Measurements from ENCODE around the gene RAP1A.
"Not testable (repeated sequence)": the region's sequence is repeated elsewhere in the genome, so short reads cannot be mapped to it uniquely, and the experiment has no call there.

The RAP1A gene

DNA sequence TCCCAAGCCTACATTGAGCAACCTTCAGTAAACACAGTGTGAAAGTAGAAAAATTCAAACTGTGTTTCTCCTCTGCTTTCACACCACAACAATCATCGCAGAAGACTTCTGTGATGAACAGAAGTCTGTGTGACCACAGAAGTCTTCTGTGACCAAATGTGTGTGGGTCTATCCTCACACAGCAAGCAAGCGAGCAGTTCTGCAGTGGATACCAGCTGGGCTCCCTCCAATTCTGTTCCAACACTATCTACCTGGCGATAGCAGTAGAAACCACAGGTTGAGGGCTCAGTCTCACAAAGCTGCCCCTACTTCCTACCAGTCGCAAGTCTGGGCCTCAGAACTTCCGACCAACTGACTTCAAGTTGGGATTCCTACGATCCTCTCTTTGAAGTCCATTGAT, 21.0 kb upstream of the RAP1A start:
- DNase-seq = no peak

DNA sequence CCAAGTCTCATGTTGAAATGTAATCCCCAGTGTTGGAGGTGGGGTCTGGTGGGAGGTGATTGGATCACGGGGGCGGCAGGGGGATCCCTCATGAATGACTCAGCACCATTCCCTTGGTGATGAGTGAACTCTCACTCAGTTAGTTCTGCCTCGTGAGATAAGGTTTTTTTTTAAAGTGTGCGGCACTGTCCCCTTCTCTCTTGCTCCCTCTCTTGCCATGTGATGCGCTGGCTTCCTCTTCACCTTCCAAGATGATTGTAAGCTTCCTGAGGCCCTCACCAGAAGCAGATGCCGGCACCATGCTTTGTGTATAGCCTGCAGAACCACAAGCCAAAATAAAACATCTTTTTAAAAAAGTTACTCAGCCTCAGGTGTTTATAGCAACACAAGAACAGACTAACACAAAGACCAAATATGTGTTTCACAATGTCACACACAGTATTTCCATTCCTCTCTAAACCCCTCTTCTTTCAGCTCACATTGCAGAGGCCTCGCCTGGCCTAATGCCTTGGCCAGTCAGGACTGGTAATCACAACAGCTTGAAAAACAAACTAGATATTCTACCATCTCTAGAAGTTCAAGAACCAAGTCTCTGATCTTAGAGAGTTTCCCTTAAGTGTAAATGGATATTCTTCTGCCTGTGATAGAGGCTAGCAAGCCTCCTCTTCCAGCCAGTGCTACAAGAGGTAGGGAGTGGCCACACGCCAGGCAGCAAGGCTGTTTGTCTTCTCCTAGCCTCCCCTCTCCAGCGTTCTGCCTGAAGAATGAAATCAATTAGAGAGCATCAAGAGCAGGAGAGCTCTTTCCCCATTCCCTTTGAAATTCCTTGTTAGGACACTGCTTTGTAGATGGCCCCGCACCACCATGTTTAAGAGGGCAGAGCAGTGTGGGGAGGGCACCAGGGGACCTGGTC, 19.6 kb upstream of the RAP1A start:
- DNase-seq = no peak

DNA sequence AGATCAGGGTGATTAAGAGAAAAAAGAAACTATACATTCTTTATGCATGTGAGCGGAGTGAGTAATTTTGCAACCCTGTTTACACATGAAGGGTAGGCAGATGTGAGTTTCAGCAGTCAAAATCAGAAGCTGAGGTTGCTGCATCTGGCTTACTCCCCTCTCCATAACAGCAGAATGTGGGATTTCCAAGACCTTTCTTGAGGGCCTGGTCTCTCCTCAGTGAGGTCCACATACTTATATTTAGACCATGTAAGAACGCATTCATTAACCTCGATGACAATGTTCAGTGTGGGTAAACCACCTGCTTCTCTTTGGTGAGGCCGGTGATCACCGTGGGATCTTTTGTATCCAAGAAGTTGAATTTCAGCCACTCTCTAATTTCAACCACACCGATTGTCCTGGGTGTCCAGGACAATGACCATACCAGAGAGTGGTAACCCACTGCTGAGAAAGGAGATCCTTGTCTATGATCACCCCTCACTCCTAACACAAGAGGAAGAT, 18.7 kb upstream of the RAP1A start:
- DNase-seq = no peak

DNA sequence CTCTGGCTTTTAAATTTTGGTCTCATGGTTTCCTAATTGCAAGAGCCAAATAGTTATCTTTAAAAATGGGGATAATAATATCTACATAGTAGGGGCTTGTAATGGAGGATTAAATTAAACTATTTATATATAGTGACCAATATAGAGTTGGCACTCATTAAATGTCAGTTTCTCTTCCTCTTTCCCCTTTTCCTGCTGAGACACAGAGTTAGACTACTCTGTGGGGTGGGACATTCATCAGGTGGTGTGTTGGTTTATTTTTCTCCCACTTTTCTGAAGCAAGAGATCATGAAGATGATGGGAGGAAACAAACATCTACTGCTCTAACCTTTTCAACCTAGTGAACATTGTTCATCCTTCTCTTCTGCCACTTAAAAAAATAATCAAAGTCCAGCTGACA, 17.3 kb upstream of the RAP1A start:
- DNase-seq = no peak

DNA sequence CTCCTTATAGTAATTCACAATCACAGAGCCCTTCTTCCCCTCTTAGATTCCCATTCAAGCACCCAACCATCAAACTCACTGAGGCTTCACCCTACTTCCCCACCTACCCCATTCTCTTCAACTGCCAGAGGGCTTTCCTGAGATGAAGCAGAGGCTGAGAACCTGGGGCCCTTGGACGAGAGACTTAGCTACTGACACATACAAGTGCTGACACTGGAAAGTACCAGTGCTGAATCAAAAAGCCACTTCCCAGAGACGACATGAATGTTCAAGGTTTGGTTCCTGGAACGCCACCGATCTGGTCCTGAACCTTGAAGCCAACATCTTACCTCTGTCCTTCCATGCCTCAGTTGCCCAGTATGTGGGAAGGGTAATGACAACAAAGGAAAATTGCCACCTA, 16.6 kb upstream of the RAP1A start:
- DNase-seq = no peak

DNA sequence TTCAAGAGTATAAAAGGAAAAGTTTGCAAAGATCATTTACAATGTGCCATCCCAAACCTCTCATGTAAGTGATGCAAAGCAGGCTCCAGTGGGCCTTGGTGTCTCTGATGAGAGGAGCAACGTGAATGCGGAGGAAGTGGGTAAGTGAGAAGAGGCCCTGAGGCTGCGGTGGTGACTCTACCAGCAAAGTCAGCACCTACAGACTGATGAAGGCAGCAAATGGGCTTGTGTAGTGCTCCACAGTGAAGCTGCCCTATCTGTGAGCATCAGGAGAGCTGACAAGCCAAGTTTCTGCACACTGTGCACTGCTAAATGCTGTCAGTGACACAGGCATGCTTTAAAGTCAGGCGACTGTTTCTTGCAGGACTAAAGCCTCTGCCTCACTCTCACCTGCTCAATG, 15.6 kb upstream of the RAP1A start:
- no peak for DNase-seq

DNA sequence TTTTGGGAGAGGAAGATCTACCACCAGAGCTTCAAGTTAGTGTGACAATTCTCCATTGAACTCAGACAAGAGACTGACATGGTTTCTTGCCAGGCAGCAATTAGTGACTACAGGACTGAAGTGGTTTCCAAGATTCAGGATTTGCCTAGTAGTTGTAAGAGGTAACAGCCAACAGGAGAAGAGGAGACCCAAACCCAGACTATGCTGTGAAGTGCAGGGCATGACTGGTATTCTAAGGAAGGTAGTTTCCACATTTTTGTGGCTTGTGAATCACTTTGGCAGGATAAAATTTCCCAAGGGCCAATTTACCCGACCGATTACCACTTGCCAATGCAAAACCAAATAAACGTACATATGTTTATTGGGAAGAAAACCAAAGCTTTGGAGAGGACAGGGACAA, 14.7 kb upstream of the RAP1A start:
- no peak for DNase-seq

DNA sequence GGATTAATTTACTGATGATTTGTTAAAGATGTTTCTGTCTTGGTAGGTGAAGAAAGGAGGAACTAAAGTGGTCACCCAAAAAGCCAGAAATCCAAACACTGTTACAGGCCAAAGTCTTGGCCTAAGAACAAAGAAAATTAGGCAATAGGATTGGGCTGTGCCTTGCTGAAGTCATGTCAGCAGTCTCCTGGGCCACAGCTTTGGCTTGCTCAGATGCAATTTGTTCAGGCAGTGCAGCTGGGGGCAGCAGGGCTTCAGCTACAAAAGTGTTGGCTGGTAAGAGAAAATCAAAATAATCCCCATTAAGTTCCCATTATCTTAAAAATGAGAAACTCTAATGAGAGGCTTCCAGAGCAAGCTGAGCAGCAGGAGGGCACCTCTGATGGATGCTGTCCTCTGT, 14.0 kb upstream of the RAP1A start:
- DNase-seq = no peak

DNA sequence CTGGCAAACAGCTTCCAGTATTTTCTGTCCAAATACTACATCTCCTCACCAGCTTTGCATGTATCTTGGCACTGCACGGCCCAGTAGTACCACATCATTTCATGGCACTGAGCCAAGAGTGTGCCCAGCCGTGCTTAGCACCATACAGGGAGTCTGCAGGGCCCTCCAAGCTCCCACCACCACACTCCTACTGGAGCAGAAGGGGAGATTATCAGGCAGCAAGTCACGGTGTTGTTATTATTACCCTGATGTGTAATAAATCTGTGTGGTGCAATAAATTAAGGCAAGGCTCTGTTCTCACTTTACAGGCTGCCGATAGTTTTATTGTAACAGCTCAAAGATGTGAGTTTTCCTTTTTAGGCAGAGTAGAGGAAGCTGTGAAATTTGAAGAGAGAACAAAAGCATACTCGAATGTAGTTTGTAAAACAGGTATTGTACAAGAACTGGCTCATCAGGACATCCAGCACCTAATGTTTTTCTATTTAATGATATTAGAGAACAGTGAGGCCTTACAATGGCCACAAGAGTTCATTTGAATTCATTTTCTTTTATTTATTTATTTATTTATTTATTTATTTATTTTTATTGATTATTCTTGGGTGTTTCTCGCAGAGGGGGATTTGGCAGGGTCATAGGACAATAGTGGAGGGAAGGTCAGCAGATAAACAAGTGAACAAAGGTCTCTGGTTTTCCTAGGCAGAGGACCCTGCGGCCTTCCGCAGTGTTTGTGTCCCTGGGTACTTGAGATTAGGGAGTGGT, 13.0 kb upstream of the RAP1A start:
- not testable (repeated sequence) for DNase-seq

DNA sequence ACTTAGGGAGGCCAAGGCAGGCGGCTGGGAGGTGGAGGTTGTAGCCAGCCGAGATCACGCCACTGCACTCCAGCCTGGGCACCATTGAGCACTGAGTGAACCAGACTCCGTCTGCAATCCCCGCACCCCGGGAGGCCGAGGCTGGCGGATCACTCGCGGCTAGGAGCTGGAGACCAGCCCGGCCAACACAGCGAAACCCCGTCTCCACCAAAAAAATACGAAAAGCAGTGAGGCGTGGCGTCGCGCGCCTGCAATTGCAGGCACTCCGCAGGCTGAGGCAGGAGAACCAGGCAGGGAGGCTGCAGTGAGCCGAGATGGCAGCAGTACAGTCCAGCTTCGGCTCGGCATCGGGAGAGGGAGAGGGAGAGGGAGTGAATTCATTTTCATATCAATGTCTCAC, 11.1 kb upstream of the RAP1A start:
- not testable (repeated sequence) for DNase-seq

DNA sequence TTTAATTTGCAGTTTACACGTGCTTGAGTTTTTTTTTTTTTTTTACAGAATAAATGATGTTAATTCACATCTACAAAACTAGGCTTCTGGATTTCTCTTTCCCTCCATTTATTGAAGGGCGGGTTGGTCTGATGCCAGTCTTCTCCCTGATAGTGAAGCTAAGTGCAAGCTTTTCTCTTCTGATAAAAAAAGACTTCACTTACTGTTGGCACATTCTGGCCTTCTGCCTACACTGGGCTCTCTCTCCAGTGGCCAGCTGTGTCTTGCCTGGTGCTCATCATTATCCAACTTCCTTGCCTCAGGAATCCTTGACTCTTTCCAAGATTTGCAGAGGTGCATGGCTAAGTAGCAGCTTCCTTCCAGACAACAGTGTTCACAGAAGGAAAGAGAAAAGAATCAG, 7.6 kb upstream of the RAP1A start:
- DNase-seq = no peak

DNA sequence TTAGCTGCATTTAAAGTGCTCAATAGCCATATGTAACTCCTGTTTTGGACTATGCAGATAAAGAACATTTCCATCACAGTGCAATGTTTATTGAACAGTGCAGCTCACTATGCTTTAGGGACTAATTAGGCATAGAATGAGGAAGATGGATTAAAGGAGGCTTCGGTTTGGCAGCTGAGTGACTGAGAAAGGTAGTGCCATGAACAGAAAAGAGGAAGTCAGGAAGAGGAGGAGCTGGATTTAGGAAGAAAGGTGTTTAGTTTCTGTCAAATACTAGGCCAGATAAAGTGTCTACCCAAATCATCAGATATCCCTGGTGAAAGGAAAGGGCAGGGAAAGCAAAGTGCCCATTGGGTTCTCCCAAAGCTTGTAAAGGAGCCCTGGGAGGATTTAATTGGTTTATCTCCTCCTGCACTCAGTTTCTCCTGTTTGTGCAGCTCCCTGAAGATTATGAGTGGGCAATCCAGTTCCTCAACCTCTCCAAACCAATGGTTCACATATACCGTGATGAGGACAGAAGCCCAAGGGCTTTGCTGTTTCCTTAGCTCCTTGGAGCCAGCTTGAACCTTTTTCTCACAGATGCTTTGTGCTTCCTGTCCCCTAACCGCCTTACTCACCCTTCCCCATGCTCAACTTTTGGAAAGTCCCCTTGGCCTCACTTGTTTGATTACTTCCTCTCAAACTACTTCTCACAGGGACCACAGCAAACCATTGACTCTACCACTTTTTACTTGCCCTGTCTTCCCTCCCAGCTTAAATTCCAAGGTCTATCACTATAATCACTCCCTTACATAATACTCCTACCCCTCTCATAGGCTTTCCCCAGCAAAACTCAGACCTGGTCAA, 3.5 kb upstream of the RAP1A start:
- DNase-seq = no peak

DNA sequence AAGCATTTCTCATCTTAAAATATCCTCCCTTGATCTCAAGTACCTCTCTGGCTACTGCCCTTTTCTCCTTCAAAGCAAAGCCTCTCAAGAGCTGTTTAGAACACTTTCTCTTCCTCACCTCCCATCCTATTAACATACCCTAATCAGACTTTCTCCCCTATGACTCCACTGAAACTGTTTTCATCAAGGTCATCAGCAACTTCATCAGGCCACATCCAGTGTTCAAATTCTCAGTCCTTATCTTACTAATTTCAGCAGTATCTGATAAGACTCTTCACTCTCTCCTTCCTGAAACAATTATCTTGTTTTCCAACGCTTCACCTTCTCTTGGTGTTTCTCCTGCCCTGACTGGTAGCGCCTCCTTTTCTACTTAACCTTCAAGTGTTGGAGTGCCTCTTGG, 1.5 kb upstream of the RAP1A start:
- DNase-seq = no peak

DNA sequence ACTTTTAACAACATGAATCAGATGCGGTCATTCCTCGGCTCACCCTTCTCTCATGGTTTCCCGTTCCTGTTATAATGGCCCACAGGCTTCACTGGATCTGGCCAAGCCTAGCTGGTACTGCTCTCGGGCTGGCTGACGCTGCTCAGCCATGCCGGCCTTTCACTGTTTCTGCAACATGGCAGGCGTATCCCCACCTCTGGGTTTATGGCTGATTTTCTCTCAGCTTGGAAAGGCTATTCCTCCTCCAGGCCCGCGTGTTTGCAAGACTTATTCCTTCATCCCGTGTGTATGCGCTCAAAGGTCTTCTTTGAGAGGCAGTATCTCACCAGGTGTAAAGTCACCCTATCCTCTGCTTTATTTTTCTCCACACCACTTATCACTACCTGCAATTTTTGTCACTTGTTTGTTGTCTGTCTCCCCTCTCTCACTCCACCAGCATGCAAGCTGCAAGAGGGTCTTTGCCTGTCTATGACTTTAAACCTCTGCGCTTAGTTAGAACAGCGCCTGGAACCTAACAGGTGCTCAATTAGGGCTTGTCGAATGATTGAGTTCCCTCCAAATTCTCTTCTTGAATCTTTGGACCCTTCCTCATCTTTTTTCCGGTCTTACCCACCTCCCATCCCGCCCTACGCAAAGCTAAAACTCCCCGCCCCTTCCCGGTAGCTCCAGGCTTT, 491 bp upstream of the RAP1A start:
- DNase-seq = no peak

DNA sequence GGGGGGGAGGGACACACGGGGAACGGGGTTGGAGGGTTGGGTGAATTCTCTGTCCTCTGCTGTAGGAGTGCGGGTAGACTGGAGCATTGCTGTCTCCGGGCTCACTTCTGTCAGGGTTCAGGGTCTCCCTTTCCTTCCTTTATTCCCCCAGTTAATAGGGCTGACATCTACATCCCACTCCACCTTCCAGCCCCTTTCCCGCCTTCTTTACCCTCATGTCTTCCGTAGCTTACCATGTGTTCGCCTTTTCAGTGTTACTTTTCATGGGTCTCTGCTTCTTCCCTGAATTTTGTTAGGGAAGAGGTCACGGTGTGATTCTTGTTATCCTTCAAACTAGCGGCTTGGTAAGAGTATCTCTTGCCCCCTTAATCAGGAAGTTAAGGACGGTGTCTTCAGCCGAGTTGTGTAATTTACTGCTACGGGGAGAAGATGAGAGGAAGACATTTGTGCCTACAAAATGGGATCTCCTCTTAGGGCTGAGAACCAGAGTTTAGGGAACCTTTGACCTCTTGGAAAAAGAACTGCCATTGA, 917 bp downstream of the RAP1A start:
- no peak for DNase-seq

DNA sequence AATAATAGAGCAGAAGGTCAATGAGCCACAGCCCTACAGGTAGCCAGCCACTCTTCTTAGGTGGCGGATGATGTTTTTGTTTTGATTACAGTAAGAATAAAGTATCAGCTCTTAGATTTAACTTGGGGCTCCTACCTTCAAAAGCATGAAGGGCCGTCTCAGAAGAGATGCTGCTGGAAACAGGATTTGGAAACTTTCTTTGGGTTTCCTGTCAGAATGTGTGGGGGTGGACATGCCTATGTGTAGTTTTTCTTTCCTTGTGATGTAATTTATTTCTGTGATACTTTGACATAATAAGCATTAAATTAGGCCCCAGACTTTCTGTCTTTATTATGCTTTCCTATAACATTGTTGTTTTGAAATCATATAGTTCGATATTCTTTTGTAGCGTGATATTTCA, 1.5 kb downstream of the RAP1A start:
- no peak for DNase-seq

DNA sequence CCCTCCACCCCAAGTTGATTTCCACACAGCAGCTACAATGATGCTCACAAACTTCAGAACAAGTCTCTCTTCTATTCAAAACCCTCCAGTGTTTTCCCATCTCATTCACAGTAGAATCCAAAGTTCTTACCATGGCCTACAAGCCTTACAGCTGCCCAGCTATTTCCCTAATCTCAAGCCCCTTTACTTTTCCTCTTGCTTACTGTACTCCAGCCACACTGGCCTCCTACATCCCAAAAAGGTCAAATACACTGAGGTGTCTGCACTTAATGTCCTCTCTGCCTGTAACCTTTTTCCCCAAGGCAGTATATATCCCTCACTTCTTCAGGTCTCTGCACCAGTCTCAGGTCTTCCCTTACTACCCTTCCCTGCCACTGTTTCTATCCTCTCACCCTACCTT, 2.6 kb downstream of the RAP1A start:
- DNase-seq = no peak

DNA sequence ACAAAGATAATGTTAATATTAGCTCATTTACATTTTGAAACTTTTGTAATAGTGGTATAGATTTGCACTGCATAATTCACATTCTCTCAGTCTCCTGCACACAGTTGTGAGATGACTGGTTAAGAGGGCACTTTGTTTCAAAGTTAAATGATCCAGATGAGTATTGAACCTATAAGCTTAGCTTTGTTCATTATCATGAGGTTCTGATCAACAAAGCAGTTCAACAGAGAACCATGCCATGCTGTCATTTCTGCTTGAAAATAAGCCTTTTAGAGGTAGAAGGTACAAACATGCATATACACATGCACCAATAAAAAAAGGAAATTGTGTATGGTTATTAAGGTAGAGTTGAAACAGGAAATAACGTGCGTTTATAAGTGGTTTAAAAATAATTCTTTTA, 4.8 kb downstream of the RAP1A start:
- DNase-seq = no peak

DNA sequence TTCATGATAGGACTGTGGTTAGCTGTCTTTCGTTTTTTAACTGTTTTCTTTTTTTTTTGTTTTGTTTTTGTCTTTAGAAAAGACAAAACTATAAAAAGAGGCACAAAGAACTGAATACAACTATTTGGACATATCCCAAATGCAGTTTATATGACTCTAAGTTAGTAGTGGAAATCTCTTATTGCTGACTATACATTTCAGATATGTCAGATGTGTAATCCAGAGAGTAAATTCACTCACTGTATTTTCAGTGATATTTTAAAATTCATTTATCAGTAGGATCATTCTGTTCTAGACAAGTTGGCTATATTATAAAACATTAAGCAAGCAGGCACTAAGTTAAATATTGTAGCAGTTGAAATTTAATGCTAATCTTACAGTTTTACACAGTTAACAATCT, 5.7 kb downstream of the RAP1A start:
- no peak for DNase-seq

DNA sequence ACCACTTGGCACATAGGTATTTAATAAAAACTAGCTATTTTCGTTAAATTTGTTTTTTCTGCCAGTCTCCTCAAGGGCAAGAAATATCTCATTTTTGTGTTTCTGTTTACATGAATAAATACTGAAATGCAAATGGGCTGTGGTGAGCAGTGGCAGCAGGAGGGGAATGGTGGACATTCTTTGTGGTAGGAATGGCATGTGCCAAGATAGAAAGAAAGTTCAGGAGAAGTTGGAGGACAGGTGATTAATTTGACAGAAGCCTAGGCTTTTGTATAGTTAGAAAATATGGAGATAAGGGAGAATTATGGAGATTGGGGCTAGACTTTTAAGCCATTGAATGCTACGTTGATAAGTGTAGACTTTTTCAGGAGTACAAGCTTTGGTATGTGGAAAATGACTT, 8.6 kb downstream of the RAP1A start:
- DNase-seq = no peak

DNA sequence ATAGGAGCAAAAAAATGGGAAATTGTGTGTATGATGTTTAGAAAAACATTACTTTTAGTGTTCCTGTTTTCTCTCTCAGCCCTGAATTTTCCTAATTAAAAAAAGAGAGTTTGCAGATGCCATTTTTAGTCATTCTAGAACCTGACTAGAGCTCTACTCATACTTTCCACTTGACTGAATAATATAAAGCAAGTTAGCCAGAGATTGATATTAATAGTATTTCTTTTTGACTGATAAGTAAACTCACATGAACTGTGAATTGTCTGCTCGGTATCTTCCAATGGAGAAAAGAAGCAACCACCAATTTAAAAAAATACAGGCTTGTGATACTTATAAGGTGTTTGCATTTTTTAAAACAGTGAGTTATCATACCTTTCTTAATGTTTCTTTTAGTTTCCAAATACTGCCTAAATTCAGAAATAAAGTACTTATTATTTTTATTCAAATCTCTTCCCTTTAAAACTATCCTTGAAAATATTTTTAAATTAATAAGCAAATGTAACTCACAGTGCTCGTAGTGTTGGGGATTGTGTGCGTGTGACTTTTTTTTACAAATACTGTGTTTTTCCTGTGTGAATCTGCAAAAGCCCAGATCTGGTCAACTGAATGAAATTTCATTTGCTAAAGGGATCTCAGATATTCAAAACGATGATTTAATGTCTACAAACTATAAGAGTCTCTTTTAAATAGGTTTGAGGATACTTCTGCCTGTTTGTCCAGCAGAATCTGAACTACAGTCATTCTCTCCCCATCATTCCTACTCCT, 9.8 kb downstream of the RAP1A start:
- no peak for DNase-seq

DNA sequence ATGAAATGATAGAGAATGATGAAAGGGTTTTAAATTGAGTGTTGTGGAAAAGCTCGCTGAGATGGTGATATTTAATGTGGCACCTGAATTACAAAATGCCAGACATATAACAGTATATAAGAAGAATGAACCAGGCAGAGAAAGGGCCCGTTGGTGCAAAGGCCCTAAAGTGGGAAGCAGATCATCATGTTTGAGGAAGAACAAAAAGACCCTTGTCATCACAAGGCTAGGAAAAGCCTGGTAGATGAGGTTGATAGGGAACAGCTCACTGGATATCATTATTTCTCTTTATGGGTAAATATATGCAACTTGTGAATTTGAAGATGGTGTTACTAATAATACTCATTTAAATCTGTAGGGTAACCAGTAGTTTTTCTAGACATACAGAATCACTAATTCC, 11.0 kb downstream of the RAP1A start:
- no peak for DNase-seq

Measured in 8988T (cell line).